Panc1 (cell line): ENCODE data around the gene AKAP11.
A peak's percentile ranks its signal among the peaks of the same experiment; 100 is the strongest.

ENCODE experiments used
- POLR2AphosphoS5 ChIP-seq: IDR thresholded peaks from 2 replicates; pipeline ENCODE4 v1.6.1; 2012; ENCODE audit warnings: mild to moderate bottlenecking, low read depth, low read length, moderate library complexity
- TCF7L2 ChIP-seq: IDR thresholded peaks from 2 replicates; pipeline ENCODE4 v1.6.1; 2011; ENCODE audit warnings: mild to moderate bottlenecking, low read depth, low read length, inconsistent platforms
- TF ChIP-seq, protein P1 (sequence below): fragments of 450-650 bp; IDR thresholded peaks from 2 replicates; pipeline ENCODE4 v1.5.1; 2017; ENCODE audit warnings: mild to moderate bottlenecking
- TF ChIP-seq, protein P2 (sequence below), 2 experiments: IDR thresholded peaks; 2 replicates each; pipeline ENCODE4 v1.6.1; 2011 to 2012; ENCODE audit warnings: low read depth in 2 of 2, control low read depth in 1 of 2, low read length in 1 of 2, mild to moderate bottlenecking in 1 of 2, moderate library complexity in 1 of 2; ENCODE audit not compliant: insufficient read depth in 1 of 2

DNA sequence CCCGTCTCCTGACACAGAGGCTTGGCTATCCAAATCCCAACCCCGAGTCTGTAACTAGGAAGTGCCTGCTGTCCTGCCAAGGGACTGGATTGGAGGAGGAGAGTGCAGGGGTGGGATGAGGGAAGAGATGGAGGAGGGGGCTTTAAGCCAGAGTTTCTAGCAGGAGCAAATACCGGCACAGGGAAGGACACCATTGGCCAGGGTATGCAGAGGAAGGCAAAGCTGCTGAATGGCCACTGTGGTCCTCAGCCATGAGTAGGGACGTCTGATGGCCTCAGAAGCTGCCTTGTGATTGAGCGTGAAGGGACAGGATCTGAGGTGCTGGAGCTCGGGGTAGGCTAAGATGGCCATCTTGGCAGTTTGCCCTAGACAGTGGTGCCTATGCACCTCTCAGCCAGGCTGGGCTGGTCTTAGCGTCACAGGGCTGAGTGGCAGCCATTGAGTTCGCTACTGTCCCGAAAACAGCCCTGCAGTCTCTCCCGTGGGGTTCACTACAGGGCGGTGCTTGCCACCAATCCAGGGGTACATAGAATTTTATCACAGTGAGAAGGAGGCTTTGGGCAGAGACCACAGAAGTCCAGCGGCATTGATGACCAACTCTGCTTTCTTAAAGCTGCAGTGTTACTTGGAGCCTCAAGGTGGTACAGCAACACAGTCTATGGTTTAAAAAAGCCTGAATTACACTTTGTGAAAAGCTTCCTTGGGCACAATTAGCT lies 61.8 kb downstream of the AKAP11 start:
- TF ChIP-seq, protein P1, sequence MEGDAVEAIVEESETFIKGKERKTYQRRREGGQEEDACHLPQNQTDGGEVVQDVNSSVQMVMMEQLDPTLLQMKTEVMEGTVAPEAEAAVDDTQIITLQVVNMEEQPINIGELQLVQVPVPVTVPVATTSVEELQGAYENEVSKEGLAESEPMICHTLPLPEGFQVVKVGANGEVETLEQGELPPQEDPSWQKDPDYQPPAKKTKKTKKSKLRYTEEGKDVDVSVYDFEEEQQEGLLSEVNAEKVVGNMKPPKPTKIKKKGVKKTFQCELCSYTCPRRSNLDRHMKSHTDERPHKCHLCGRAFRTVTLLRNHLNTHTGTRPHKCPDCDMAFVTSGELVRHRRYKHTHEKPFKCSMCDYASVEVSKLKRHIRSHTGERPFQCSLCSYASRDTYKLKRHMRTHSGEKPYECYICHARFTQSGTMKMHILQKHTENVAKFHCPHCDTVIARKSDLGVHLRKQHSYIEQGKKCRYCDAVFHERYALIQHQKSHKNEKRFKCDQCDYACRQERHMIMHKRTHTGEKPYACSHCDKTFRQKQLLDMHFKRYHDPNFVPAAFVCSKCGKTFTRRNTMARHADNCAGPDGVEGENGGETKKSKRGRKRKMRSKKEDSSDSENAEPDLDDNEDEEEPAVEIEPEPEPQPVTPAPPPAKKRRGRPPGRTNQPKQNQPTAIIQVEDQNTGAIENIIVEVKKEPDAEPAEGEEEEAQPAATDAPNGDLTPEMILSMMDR: peak; percentile 66
- TF ChIP-seq POLR2AphosphoS5: no peak
- TF ChIP-seq, protein P2, sequence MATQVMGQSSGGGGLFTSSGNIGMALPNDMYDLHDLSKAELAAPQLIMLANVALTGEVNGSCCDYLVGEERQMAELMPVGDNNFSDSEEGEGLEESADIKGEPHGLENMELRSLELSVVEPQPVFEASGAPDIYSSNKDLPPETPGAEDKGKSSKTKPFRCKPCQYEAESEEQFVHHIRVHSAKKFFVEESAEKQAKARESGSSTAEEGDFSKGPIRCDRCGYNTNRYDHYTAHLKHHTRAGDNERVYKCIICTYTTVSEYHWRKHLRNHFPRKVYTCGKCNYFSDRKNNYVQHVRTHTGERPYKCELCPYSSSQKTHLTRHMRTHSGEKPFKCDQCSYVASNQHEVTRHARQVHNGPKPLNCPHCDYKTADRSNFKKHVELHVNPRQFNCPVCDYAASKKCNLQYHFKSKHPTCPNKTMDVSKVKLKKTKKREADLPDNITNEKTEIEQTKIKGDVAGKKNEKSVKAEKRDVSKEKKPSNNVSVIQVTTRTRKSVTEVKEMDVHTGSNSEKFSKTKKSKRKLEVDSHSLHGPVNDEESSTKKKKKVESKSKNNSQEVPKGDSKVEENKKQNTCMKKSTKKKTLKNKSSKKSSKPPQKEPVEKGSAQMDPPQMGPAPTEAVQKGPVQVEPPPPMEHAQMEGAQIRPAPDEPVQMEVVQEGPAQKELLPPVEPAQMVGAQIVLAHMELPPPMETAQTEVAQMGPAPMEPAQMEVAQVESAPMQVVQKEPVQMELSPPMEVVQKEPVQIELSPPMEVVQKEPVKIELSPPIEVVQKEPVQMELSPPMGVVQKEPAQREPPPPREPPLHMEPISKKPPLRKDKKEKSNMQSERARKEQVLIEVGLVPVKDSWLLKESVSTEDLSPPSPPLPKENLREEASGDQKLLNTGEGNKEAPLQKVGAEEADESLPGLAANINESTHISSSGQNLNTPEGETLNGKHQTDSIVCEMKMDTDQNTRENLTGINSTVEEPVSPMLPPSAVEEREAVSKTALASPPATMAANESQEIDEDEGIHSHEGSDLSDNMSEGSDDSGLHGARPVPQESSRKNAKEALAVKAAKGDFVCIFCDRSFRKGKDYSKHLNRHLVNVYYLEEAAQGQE (IDR thresholded peaks at IDR 0.05; ENCODE audit: insufficient read depth in 1 of 2, low read depth in 2 of 2, low read length in 1 of 2): no peak
- TF ChIP-seq TCF7L2: no peak
